SK-N-SH (cell line): Measurements from ENCODE around the gene NEMF. TPM values are rescaled to one million over a fixed set of nuclear protein-coding genes. Genes with fewer than 3 reads are reported as not detected.

Experiments used
- CTCF ChIA-PET: fragments of 300-600, 350-600 bp; formaldehyde crosslinking; extraction: SDS; loops from one replicate; lab custom pipeline; 2021; lab: Yijun Ruan, JAX
- POLR2A ChIA-PET: fragments of 350-600 bp; sonication (Branson Sonifier 250); formaldehyde crosslinking; extraction: SDS; loops from one replicate; lab custom pipeline; 2020; ENCODE audit warnings: antibody characterized with exemption, inconsistent platforms; lab: Yijun Ruan, JAX
- DNase-seq: peaks from one replicate; pipeline ENCODE4 v3.0.0; 2012
- H2AFZ ChIP-seq: fragments of 200-600 bp; sonication (generic); 2 replicates; pipeline ENCODE4 v1.8.1; 2016; ENCODE audit warnings: antibody characterized with exemption, mild to moderate bottlenecking, low read depth
- H3F3A ChIP-seq: fragments of 200-600 bp; sonication (generic); replicated peaks from 2 replicates; pipeline ENCODE3; 2016; ENCODE audit warnings: antibody characterized with exemption, mild to moderate bottlenecking; ENCODE audit not compliant: insufficient read depth
- H3K27ac ChIP-seq, 2 experiments: fragments of 200-500 bp in 1 of 2; fragments of 200-600 bp in 1 of 2; sonication (Bioruptor generic) in 1 of 2; sonication (generic), shearing (Covaris generic) in 1 of 2; 2 replicates each; pipeline versions ENCODE4 v1.5.1 to v1.6.1; 2014 to 2016; ENCODE audit warnings: low read depth in 2 of 2, inconsistent platforms in 1 of 2, low read length in 1 of 2, mild to moderate bottlenecking in 1 of 2, mixed read lengths in 1 of 2
- H3K27me3 ChIP-seq: fragments of 200-600 bp; sonication (generic), shearing (Covaris generic); 2 replicates; pipeline ENCODE4 v1.6.1; 2016; ENCODE audit warnings: mixed run types; ENCODE audit not compliant: insufficient read depth
- H3K36me3 ChIP-seq, 2 experiments: fragments of 200-500 bp in 1 of 2; fragments of 200-600 bp in 1 of 2; sonication (Bioruptor generic) in 1 of 2; sonication (generic) in 1 of 2; replicated peaks in 1 of 2; 2 replicates each; pipeline versions ENCODE3 to v1.5.1; 2014 to 2016; ENCODE audit warnings: low read length in 1 of 2, mild to moderate bottlenecking in 1 of 2; ENCODE audit not compliant: insufficient read depth in 2 of 2, control insufficient read depth in 1 of 2
- H3K4me1 ChIP-seq, 2 experiments: fragments of 200-500 bp in 1 of 2; fragments of 200-600 bp in 1 of 2; sonication (Bioruptor generic) in 1 of 2; sonication (generic), shearing (Covaris generic) in 1 of 2; 2 replicates each; pipeline versions ENCODE4 v1.5.1 to v1.6.1; 2014 to 2016; ENCODE audit warnings: low read depth in 1 of 2, low read length in 1 of 2, mixed run types in 1 of 2; ENCODE audit not compliant: insufficient read depth in 2 of 2, control insufficient read depth in 1 of 2
- H3K4me2 ChIP-seq: fragments of 200-600 bp; sonication (generic), shearing (Covaris generic); 2 replicates; pipeline ENCODE4 v1.6.1; 2017; ENCODE audit warnings: mixed run types
- H3K4me3 ChIP-seq, 2 experiments: fragments of 200-500 bp in 1 of 2; fragments of 200-600 bp in 1 of 2; sonication (Bioruptor generic) in 1 of 2; sonication (generic), shearing (Covaris generic) in 1 of 2; 2 replicates each; pipeline versions ENCODE4 v1.5.1 to v1.8.1; 2014 to 2016; ENCODE audit warnings: low read depth in 2 of 2, inconsistent platforms in 1 of 2, low read length in 1 of 2, mild to moderate bottlenecking in 1 of 2, mixed read lengths in 1 of 2, moderate library complexity in 1 of 2
- H3K79me2 ChIP-seq: fragments of 200-600 bp; sonication (generic); 2 replicates; pipeline ENCODE4 v1.8.1; 2017; ENCODE audit warnings: mild to moderate bottlenecking; ENCODE audit not compliant: insufficient read depth
- H3K9ac ChIP-seq: fragments of 200-600 bp; sonication (generic); 2 replicates; pipeline ENCODE4 v1.6.1; 2017; ENCODE audit warnings: mixed run types
- H3K9me2 ChIP-seq: fragments of 200-600 bp; sonication (generic); 2 replicates; pipeline ENCODE4 v1.6.1; 2017; ENCODE audit warnings: mixed run types
- H3K9me3 ChIP-seq: fragments of 200-600 bp; sonication (generic); 2 replicates; pipeline ENCODE4 v1.6.1; 2017; ENCODE audit warnings: mixed run types, mild to moderate bottlenecking, moderate library complexity
- H4K20me1 ChIP-seq: fragments of 200-600 bp; sonication (generic); 2 replicates; pipeline ENCODE4 v1.6.1; 2017; ENCODE audit warnings: mild to moderate bottlenecking, mixed run types; ENCODE audit not compliant: insufficient read depth
- ELF1 ChIP-seq: IDR thresholded peaks from 2 replicates; pipeline ENCODE4 v1.4.0; 2012
- FOSL2 ChIP-seq: IDR thresholded peaks from 2 replicates; pipeline ENCODE4 v1.4.0; 2012; ENCODE audit warnings: low read depth, mild to moderate bottlenecking, moderate library complexity, borderline replicate concordance
- FOXJ3 ChIP-seq: sonication (generic); formaldehyde crosslinking; IDR thresholded peaks from 2 replicates; pipeline ENCODE4 v1.5.1; 2020; ENCODE audit warnings: mild to moderate bottlenecking, missing genetic modification reagents
- MXI1 ChIP-seq: IDR thresholded peaks from 2 replicates; pipeline ENCODE4 v1.6.1; 2012; ENCODE audit warnings: mild to moderate bottlenecking, low read depth, low read length, improper control_type of control experiment
- POLR2AphosphoS5 ChIP-seq: IDR thresholded peaks from 2 replicates; pipeline ENCODE4 v1.6.1; 2012; ENCODE audit warnings: low read depth, low read length
- REST ChIP-seq: IDR thresholded peaks from 2 replicates; pipeline ENCODE4 v1.6.1; 2012; ENCODE audit warnings: mild to moderate bottlenecking, low read depth, low read length, moderate library complexity
- TAF1 ChIP-seq: IDR thresholded peaks from 2 replicates; pipeline ENCODE4 v1.6.1; 2012; ENCODE audit warnings: low read depth, mild to moderate bottlenecking, low read length, moderate library complexity, borderline replicate concordance
- WGBS: methylation state at CpG from one replicate; pipeline ENCODE4 v1.1.6; 2017; ENCODE audit warnings: low lambda C conversion rate; 5-methylcytosine and 5-hydroxymethylcytosine counted together
- polyA plus RNA-seq, 3 experiments: library from polyadenylated mRNA; depleted of rRNA; stranded (reverse); fragments of >200 nt; gene quantifications; 2 replicates each; pipeline ENCODE4 v1.2.3, GENCODE V29; 2012
- TF ChIP-seq, protein P1 (sequence below): IDR thresholded peaks from 2 replicates; pipeline ENCODE4 v1.4.0; 2012; ENCODE audit warnings: low read depth, borderline replicate concordance
- TF ChIP-seq, protein P2 (sequence below): IDR thresholded peaks from 2 replicates; pipeline ENCODE4; 2012

Gene NEMF
- polyA plus RNA-seq, 1 of the 3 experiments (the other 2 are of a cell fraction), result 14.0 TPM

DNA sequence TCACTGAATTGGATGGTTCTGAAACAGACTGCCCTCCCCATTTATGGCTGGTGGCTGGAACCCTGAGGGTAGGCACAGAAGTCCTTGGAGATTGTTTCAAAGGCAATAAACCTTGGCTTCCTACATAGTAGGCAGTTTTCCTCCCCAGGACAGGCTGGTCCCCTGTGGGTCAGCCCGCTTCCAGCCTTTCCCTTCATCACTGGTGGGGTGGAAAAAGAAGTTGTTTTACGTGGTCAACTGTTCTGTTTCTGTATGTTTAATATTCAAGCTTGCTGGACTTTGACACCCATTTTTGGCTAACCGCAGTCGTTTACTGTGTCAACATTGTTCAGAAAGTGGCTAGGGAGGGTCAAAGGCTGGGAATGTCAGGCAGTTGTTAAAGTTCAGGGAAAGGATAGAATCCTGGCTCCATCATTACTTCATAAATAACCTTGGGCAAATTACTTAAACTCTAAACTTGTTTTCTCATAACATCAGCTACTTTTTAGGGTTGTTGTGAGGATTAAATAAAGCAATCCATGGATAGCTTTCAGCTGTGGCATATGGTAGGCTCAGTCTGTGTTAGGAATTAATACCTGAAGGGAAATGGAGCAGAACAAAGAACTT lies 82.3 kb downstream of the NEMF start:
- Histone ChIP-seq H3K9me3 (no peaks in the 10 kb centered on the region), H3K9ac (peak overlapping the region; percentile 100; the same call in 1 of the 2 replicates), H3K4me3 (peak overlapping the region; percentile 85 to 97), H3K27ac (peak overlapping the region in 1 of 2 experiments; percentile 96; a peak in 1 of 4 replicates), H3K36me3 (peaks cover 20 to 32% of the 10 kb centered on the region in 2 experiments), H3K79me2 (peaks cover 46% of the 10 kb centered on the region), H3K9me2 (no peaks in the 10 kb centered on the region; the same call in 1 of the 2 replicates), H3K27me3 (no peaks in the 10 kb centered on the region), H3K4me2 (peak overlapping the region; percentile 96), H3F3A (peaks cover 23% of the 10 kb centered on the region), H3K4me1 (peaks cover 13 to 16% of the 10 kb centered on the region in 2 experiments; a peak in 3 of 4 replicates), H4K20me1 (no peaks in the 10 kb centered on the region; the same call in 1 of the 2 replicates), H2AFZ (no peak overlapping the region; the same call in 1 of the 2 replicates)
- peak; percentile 8; the same call in 1 of the 2 replicates for TF ChIP-seq POLR2AphosphoS5
- TF ChIP-seq, protein P1, sequence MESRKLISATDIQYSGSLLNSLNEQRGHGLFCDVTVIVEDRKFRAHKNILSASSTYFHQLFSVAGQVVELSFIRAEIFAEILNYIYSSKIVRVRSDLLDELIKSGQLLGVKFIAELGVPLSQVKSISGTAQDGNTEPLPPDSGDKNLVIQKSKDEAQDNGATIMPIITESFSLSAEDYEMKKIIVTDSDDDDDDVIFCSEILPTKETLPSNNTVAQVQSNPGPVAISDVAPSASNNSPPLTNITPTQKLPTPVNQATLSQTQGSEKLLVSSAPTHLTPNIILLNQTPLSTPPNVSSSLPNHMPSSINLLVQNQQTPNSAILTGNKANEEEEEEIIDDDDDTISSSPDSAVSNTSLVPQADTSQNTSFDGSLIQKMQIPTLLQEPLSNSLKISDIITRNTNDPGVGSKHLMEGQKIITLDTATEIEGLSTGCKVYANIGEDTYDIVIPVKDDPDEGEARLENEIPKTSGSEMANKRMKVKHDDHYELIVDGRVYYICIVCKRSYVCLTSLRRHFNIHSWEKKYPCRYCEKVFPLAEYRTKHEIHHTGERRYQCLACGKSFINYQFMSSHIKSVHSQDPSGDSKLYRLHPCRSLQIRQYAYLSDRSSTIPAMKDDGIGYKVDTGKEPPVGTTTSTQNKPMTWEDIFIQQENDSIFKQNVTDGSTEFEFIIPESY, result no peak
- CTCF ChIA-PET, result interaction anchor here (0.7 to 1.9 kb wide), 9 partner anchors 13 to 772 kb away, joined by 3 to 6 read pairs (median 3); partner anchors contain the start of gene NEMF
- no peak for DNase-seq
- 76% methylated on average over 4 of the region's 4 CpGs for WGBS
- POLR2A ChIA-PET, result interaction anchor here (1.5 kb wide), 1 partner anchor 11 kb away, joined by 3 read pairs; no protein-coding TSS in a partner anchor

DNA sequence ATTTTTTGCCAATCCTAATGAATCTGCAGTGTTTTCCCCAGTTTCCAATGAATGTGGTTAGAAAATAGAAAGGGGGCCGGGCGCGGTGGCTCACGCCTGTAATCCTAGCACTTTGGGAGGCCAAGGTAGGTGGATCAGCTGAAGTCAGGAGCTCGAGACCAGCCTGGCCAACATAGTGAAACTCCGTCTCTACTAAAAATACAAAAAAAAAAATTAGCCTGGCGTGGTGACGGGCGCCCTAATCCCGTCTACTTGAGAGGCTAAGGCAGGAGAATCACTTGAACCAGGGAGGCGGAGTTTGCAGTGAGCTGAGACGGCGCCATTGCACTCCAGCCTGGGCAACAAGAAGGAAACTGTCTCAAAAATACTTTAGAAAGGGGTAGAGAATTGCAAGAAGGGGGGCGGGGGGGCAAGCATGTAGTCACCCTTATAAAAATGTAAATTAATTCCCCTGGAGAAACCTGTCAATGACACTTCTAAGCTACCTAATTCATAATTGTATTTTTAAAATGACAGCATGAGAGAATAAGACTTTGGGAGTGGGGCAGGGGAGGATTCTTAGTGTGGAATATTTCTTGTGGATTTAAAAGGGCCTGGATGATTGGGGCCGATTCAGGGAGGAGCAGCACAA lies 82.9 kb downstream of the NEMF start:
- DNase-seq, result no peak
- TF ChIP-seq MXI1, result no peak
- no peak for TF ChIP-seq FOSL2
- no peak for TF ChIP-seq ELF1
- TF ChIP-seq REST, result no peak
- TF ChIP-seq POLR2AphosphoS5, result no peak
- TF ChIP-seq, protein P1, result no peak
- no peak for TF ChIP-seq TAF1
- TF ChIP-seq, protein P2, sequence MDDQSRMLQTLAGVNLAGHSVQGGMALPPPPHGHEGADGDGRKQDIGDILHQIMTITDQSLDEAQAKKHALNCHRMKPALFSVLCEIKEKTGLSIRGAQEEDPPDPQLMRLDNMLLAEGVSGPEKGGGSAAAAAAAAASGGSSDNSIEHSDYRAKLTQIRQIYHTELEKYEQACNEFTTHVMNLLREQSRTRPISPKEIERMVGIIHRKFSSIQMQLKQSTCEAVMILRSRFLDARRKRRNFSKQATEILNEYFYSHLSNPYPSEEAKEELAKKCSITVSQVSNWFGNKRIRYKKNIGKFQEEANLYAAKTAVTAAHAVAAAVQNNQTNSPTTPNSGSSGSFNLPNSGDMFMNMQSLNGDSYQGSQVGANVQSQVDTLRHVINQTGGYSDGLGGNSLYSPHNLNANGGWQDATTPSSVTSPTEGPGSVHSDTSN, result no peak
- no peak for TF ChIP-seq FOXJ3 (CRISPR knock-in tag)
- Histone ChIP-seq H3K4me2 (peak overlapping the region; percentile 96), H3K27ac (peak overlapping the region in 1 of 2 experiments; percentile 96; a peak in 2 of 4 replicates), H3F3A (peaks cover 23% of the 10 kb centered on the region), H3K27me3 (no peaks in the 10 kb centered on the region), H3K9me2 (no peaks in the 10 kb centered on the region; the same call in 1 of the 2 replicates), H3K4me1 (peaks cover 13 to 16% of the 10 kb centered on the region in 2 experiments; a peak in 3 of 4 replicates), H4K20me1 (no peaks in the 10 kb centered on the region; the same call in 1 of the 2 replicates), H3K4me3 (peak overlapping the region; percentile 85 to 97), H2AFZ (peak overlapping the region; percentile 72; the same call in 1 of the 2 replicates), H3K9me3 (no peaks in the 10 kb centered on the region), H3K36me3 (peaks cover 14 to 27% of the 10 kb centered on the region in 2 experiments), H3K9ac (peak overlapping the region; percentile 100; the same call in 1 of the 2 replicates), H3K79me2 (peaks cover 46% of the 10 kb centered on the region)
- ChIA-PET POLR2A (interaction anchor here (0.7 to 1.1 kb wide), 2 partner anchors 77 to 81 kb away, joined by 3 to 5 read pairs; partner anchors contain the start of genes KLHDC1 and POLE2), CTCF (interaction anchor here (0.9 to 2.1 kb wide), 7 partner anchors 14 to 183 kb away, joined by 3 to 10 read pairs (median 3); partner anchors contain the start of gene NEMF)
- WGBS, result 48% methylated on average over 15 of the region's 15 CpGs
